IPS-18a (cell line): ENCODE measurements around the gene PDE4D.

Experiments used
- H3K27ac ChIP-seq: one replicate; pipeline ENCODE4 v1.5.1; 2013; ENCODE audit warnings: low read length
- H3K27me3 ChIP-seq: one replicate; pipeline ENCODE4 v1.6.1; 2013; ENCODE audit warnings: mild to moderate bottlenecking, low read length; ENCODE audit not compliant: control insufficient read depth, insufficient read depth
- H3K36me3 ChIP-seq: one replicate; pipeline ENCODE4 v1.6.1; 2013; ENCODE audit warnings: low read depth, low read length; ENCODE audit not compliant: control insufficient read depth
- H3K4me1 ChIP-seq: one replicate; pipeline ENCODE4 v1.6.1; 2013; ENCODE audit warnings: low read depth, low read length; ENCODE audit not compliant: control insufficient read depth
- H3K4me3 ChIP-seq: one replicate; pipeline ENCODE4 v1.5.1; 2013; ENCODE audit warnings: low read length
- H3K9ac ChIP-seq: one replicate; pipeline ENCODE4 v1.6.1; 2013; ENCODE audit warnings: mild to moderate bottlenecking, low read length, moderate library complexity
- H3K9me3 ChIP-seq: one replicate; pipeline ENCODE4 v1.6.1; 2013; ENCODE audit warnings: low read depth, low read length; ENCODE audit not compliant: control insufficient read depth

Gene PDE4D

DNA sequence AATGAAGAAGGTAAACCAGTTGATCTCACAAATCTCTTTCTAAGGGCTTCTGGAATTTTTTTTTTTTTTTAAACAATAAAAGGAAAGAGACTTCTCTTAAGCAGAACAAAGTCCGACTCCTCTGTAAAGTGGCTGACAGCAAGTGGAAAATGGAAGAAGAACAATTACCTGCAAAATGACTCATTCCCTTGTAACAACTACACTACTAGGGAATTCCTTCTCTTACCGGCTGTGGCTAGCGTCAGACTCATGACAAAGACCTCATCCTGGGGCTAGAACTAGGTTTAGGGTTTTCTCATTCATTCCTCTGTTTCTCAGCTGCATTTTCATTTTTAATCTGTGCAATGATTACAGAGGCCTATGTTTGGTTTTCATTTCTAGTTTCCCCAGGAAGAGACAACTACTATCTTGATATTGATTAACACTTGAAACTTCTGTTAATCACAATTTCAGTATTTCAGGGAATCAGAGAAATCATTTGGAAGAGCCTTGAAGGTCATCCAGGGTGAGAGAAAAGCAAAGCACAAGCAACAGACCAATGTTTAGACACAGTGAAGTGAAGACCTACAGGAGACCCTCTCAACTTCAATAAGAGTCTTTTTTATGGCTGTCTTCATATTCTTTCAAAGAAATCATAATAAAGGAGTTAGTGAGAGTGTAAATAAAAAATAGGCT lies 872.8 kb downstream of the PDE4D start:
- no peak overlapping the region for H3K9ac ChIP-seq
- peaks cover 7% of the 10 kb centered on the region for H3K4me1 ChIP-seq
- no peaks in the 10 kb centered on the region for H3K9me3 ChIP-seq
- no peaks in the 10 kb centered on the region for H3K27me3 ChIP-seq
- H3K27ac ChIP-seq = no peak overlapping the region
- no peak overlapping the region for H3K4me3 ChIP-seq
- no peaks in the 10 kb centered on the region for H3K36me3 ChIP-seq

DNA sequence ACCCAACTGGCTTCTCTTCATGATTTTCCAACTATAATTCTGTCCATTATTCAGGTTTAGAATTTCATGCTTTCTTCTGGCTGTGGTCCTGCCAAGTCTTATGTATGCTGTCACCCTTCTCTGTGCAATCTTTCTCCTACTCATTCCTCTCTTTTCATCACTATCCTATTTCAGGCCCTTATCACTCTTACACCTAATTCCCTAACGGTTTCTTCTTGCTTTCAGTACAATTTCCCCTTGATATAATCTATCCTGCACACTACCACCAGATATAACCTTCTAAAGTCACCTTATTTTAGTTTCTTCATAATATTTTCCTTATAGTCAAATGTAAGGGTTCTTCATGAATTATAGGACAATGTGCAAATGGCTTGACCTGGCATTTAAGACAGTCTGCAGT lies 874.4 kb downstream of the PDE4D start:
- peaks cover 7% of the 10 kb centered on the region for H3K4me1 ChIP-seq
- H3K27ac ChIP-seq = no peak overlapping the region
- no peak overlapping the region for H3K4me3 ChIP-seq
- H3K9me3 ChIP-seq = no peaks in the 10 kb centered on the region
- no peak overlapping the region for H3K9ac ChIP-seq
- H3K36me3 ChIP-seq = no peaks in the 10 kb centered on the region
- no peaks in the 10 kb centered on the region for H3K27me3 ChIP-seq

DNA sequence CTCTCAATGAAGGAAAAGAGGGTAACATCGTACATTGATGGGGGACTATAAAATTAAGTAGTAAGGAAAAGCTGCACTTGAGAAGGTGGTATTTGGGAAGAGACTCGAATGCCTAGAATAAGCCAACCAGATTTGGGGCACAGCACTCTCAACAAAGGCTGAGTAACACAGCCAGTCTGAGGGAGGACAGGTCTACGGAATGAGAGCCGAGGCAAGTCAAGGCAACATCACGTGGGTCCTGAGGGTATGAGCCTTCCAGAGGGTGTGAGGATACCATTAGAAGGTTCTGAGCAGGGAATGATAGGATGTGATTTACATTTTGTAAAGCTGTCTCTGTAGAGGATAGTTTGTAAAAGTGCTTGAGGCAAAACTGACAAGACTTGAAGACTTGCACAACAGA lies 876.6 kb downstream of the PDE4D start:
- Histone ChIP-seq H3K27me3 (no peaks in the 10 kb centered on the region), H3K36me3 (no peaks in the 10 kb centered on the region), H3K9me3 (no peaks in the 10 kb centered on the region), H3K4me3 (no peak overlapping the region), H3K27ac (no peak overlapping the region), H3K9ac (no peak overlapping the region), H3K4me1 (peaks cover 7% of the 10 kb centered on the region)

DNA sequence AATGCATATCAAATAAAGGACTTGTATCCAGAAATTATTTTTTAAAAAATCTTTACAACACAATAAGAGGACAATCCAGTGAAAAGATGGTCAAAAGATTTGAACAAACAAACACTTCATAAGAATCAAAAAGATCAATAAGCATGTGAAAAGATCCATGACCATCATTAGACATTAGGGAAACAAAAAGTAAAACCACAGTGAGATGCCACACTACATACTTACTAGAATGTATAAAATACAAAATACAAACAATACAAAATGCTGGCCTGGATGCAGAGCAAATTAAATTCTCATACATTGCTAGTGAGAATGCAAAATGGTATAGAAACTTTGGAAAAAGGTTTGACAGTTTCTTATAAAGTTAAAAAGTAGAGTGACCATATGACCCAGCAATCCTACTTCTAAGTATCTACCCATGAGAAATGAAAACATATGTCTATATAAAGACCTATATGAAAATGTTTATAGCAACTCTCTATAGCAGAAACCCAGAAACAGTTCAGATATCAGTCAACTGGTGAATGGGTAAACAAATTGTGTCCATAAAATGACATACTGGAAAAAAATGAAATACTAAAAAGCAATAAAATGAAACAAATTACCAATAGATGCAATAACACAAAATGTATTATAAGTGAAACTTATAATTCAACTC lies 884.6 kb downstream of the PDE4D start:
- no peaks in the 10 kb centered on the region for H3K9me3 ChIP-seq
- H3K36me3 ChIP-seq = no peaks in the 10 kb centered on the region
- H3K27ac ChIP-seq = no peak overlapping the region
- no peak overlapping the region for H3K9ac ChIP-seq
- no peak overlapping the region for H3K4me3 ChIP-seq
- H3K27me3 ChIP-seq = no peaks in the 10 kb centered on the region
- H3K4me1 ChIP-seq = peaks cover 4% of the 10 kb centered on the region

DNA sequence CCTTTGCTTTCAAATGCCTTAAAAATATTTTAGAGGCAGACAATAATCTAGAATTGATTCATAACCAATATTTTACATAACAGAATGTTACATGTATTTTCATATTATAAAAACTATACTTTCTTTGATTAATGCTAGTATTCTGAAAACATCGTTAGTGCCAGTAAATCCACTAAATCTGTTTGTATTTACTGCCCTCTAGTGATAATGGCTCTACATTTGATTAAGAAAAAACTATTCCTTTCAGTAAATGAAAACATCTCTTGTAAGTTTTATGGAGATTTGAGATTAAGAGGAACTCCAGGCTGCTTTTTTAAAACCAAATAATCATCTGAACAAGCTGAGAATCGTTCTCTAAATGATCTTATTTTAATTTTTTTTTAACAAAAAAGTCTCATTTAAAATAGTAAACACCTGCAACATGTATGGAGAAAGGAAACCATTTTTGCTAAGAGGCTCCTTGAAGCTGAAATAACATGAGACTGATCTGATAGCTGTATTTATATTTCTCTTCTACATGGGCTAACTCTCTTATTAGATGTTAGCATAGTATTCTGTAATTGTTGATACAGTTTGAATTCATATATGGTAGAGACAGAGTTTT lies 886.0 kb downstream of the PDE4D start:
- H3K4me3 ChIP-seq = no peak overlapping the region
- no peaks in the 10 kb centered on the region for H3K9me3 ChIP-seq
- no peak overlapping the region for H3K27ac ChIP-seq

DNA sequence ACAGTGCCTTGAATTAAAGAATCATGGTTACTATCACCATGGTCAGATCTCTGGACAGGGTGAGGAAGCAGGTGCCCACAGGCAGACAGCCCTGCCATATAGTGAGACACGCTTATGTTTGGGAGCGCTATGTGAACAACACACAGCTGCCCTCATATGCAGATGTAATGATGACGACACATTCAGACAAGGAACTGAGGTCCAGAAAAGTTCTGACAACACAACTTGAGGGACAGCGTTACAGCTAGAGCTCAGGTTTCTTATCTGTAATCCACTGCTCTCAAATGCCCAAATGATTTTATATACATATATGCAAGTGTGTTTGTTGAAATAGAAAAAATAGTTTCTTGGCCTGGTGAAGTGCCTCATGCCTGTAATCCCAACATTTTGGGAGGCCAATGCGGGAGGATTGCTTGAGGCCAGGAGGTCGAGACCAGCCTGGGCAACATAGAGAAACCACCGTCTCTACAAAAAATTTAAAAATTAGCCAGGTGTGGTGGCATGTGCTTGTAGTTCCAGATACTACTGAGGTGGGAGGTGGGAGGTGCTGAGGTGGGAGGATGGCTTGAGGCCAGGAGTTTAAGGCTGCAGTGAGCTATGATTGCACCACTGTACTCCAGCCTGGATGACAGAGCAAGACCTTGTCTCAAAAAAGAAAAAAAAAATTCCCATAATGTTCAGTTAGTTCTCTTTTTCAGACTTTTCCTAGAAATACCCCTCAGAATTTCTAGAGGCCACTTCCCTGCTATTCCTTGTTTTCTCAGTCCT lies 887.4 kb downstream of the PDE4D start:
- Histone ChIP-seq H3K9ac (no peak overlapping the region), H3K4me3 (no peak overlapping the region), H3K4me1 (peaks cover 14% of the 10 kb centered on the region), H3K9me3 (no peaks in the 10 kb centered on the region), H3K27ac (no peak overlapping the region), H3K36me3 (no peaks in the 10 kb centered on the region), H3K27me3 (no peaks in the 10 kb centered on the region)

More for the DNA sequence above, 886.0 kb downstream of the PDE4D start:
- no peaks in the 10 kb centered on the region for H3K27me3 ChIP-seq
- H3K4me1 ChIP-seq = peaks cover 14% of the 10 kb centered on the region
- H3K36me3 ChIP-seq = no peaks in the 10 kb centered on the region
- H3K9ac ChIP-seq = no peak overlapping the region

DNA sequence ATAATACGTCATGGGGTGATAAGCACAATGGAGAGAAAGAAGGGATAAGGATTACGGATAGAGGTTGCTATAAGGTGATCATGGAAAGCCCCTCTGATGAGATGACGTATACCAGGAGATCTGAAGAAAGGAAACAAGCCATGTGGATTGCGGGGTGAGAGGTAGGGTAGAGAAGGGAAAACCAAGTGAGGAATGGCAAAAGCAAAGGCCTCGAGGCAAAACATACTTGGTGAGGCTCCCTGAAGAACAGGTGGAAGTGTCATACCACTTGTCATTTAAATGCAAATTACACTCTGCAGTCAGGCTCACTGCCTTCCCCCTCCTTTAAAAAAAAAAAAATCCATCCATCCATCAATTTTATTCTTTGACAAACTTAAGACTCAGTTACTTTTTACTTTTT lies 889.9 kb downstream of the PDE4D start:
- Histone ChIP-seq H3K36me3 (no peaks in the 10 kb centered on the region), H3K9me3 (no peaks in the 10 kb centered on the region), H3K27me3 (no peaks in the 10 kb centered on the region), H3K4me3 (no peak overlapping the region), H3K4me1 (peaks cover 20% of the 10 kb centered on the region), H3K27ac (no peak overlapping the region), H3K9ac (no peak overlapping the region)

DNA sequence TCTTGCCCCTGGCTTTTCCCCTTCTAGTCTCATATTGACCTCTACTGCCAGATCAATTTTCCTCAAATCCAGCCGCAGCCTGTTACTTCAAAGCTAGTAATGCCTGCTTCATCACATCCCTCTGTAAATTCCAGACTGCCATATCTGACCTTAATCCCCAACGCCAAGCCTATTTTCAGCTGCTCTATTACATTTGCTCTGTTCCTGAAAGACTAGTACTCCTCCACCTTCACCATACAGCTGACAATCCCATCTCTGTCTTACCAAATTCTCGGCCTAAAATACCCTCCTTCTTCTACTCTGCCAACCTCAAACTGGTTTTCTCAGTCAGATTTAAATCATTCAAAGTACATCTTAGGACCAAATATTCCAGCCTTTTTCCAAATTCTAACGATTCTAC lies 890.4 kb downstream of the PDE4D start:
- Histone ChIP-seq H3K36me3 (no peaks in the 10 kb centered on the region), H3K4me1 (peaks cover 25% of the 10 kb centered on the region), H3K9me3 (no peaks in the 10 kb centered on the region), H3K4me3 (no peak overlapping the region), H3K27me3 (no peaks in the 10 kb centered on the region), H3K27ac (no peak overlapping the region), H3K9ac (no peak overlapping the region)

DNA sequence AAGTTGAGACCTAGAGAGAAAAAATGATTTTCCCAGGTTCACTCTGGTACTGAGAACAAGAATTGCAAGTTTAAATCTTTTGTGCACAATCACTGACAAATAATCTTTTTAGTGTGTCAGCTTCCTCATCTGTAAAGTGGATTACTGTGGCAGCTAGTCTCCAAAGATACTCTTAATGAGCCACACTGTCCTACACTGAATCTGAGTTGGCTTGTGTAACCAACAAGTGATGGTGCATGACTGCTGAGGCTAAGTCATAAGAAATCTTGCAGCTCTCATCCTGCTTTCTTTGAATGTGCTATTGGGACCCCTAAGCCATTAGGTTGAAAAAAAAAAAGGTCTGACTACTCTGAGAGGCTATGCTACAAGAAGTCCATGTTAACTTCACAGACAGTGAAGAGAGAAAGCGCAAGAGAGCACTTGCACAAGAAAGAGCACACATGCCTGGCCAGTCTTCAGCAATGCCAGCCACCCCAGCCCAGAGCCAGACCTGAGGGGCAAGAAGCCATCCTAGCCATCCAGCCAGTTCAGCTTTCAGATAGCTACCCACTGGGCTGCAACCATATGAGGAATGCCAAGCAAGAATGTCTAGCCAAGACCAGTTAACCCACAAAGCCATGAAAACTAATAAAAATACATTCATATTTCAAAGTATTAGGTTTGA lies 891.2 kb downstream of the PDE4D start:
- Histone ChIP-seq H3K4me1 (peaks cover 31% of the 10 kb centered on the region), H3K36me3 (no peaks in the 10 kb centered on the region), H3K4me3 (no peak overlapping the region), H3K27me3 (no peaks in the 10 kb centered on the region), H3K9me3 (no peaks in the 10 kb centered on the region), H3K27ac (no peak overlapping the region), H3K9ac (no peak overlapping the region)

DNA sequence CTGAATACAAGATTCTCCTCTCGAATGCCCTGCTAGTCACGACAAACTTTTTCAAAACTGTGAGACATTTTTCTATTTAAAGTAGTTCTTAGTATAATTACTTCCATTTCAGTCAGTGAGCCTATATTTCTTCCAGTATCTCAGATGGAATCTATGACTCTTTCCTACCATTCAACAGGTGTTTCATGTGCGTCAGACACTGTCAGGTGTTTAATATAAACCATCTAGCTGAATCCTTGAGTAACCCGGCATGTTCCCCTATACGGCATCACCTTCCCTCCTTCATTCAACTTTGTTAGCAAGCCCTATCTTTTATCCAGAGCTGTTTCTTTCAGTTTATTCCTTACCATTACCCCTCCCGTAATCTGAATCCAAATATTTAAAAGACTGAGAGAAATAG lies 891.8 kb downstream of the PDE4D start:
- Histone ChIP-seq H3K27ac (no peak overlapping the region), H3K4me1 (peaks cover 31% of the 10 kb centered on the region)

DNA sequence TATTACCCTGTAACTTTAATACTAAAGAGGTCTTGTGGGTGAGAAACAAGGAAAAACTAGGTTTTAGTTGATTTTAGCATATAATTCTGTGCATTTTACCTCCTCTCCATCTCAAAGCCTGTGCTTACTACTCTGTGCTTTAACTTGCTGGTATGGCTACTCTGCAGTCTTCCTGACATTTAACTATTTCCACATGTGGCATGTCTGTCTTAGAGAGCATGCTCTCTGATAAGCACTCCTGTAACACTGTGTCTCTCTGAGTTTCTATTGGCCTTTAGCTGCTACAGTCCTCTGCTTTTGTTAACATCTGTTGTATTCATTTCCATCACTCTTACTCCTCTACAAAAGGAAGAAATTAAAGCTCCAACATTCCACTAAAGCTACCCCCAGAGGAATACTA lies 892.4 kb downstream of the PDE4D start:
- Histone ChIP-seq H3K4me3 (no peak overlapping the region), H3K36me3 (no peaks in the 10 kb centered on the region), H3K9me3 (no peaks in the 10 kb centered on the region), H3K9ac (no peak overlapping the region), H3K27me3 (no peaks in the 10 kb centered on the region), H3K4me1 (peaks cover 31% of the 10 kb centered on the region), H3K27ac (no peak overlapping the region)

More for the DNA sequence above, 891.8 kb downstream of the PDE4D start:
- Histone ChIP-seq H3K9me3 (no peaks in the 10 kb centered on the region), H3K4me3 (no peak overlapping the region), H3K27me3 (no peaks in the 10 kb centered on the region), H3K36me3 (no peaks in the 10 kb centered on the region), H3K9ac (no peak overlapping the region)
